Heart left ventricle (tissue), 13 donors: ENCODE data around the gene AP2A1.

Experiments
- CTCF ChIP-seq, 12 donors: fragments of 200-600 bp; sonication (generic) in 4 of 12; IDR thresholded peaks; one replicate each; pipeline versions ENCODE4 v1.5.0 to v1.8.0; 2018 to 2022; ENCODE audit warnings: antibody characterized with exemption in 12 of 12, mild to moderate bottlenecking in 5 of 12
- POLR2A ChIP-seq, 2 donors: fragments of 450-650 bp; IDR thresholded peaks; one replicate each; pipeline ENCODE4 v1.6.1; 2017; ENCODE audit warnings: antibody characterized with exemption in 2 of 2, mild to moderate bottlenecking in 2 of 2, moderate library complexity in 2 of 2
- donor health status: ischemic (EF 13 %, LVEDD 7.1; RV severe dilation, severe dysfunction).
- donor health status: DM: no; HTN: yes; CAD: no.
- donor health status: DM: no; HTN: no; CAD: no.
- donor health status: ischemic (EF 25% LVEDD 6.9; RV normal size, moderate dysfunction).
- donor health status: ischemic (EF 25% LVEDD 5.7; RV mildly dilated, moderate dysfunction).
- donor health status: ischemic (EF 35%, LVEDD 5.7; RV mildly dilated, moderate dysfunction).
- donor health status: nonischemic (EF 11% LVEDD 7.7; RV severe dilation, severe dysfunction).
- donor health status: DM: yes; HTN: yes; CAD: no.
- donor health status: PGD.
- donor health status: ischemic (EF 29% LVEDD 5.4; RV normal size, mild dysfunction).
- donor health status: nonischemic (EF 23%, LVEDD 6.1; RV moderate dilation, normal function).

DNA sequence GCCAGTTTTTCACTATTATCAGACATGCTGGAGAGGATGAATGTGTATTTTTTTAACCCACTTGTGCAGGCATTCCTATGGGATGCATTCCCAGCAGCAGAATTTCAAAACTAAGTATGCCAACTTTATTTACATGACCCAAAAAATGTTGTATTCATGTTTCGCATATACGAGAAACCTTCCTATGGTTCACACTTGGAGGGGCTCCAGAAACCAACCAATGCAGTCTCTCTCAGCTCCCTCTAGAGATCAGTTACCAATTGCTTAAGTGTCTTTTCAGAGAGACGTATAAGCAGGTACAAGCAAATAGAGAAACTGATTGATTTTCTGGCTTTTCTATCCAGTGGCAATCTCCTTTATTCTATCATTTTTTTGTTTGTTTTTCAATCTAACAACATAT is 78.6 kb downstream of the AP2A1 start:
- TF ChIP-seq CTCF (IDR thresholded peaks at IDR 0.05) (no peak), POLR2A (IDR thresholded peaks at IDR 0.05) (no peak)
